SU-DHL-6 (cell line): ENCODE data around the gene KCNK16.

Experiments used
- EZH2phosphoT487 ChIP-seq: fragments of 200-600 bp; sonication (generic), shearing (Covaris generic); conservative IDR thresholded peaks from 2 replicates; pipeline ENCODE4 v1.6.1; 2018; ENCODE audit warnings: mild to moderate bottlenecking, antibody characterized with exemption, low read length, moderate library complexity, mixed read lengths
- TF ChIP-seq, protein P1 (sequence below): fragments of 200-600 bp; sonication (generic); IDR thresholded peaks from one replicate; pipeline ENCODE4 v1.5.1; 2017; ENCODE audit warnings: antibody characterized with exemption, mild to moderate bottlenecking, low read length, moderate library complexity; ENCODE audit not compliant: insufficient read depth, poor library complexity, severe bottlenecking

DNA sequence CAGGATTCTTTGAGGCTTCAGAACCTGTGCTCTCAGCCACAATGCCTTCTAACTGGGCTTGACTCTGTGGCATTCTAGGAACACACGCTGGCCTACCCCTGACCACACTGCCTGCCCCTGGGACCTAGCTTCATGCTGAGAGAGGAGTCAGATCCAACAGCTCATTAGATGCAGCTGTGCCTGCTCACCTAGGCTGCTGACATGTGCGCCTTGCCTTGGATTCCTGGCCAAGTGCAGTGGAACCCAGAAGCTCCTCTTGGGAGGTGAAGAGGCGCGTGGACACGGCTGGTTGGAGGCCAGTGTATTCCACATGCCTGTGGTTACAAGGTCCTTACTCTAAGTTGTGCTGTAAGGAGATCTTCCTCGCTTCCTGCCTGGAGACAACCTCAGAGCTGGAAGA, 24.7 kb upstream of the KCNK16 start:
- TF ChIP-seq, protein P1, sequence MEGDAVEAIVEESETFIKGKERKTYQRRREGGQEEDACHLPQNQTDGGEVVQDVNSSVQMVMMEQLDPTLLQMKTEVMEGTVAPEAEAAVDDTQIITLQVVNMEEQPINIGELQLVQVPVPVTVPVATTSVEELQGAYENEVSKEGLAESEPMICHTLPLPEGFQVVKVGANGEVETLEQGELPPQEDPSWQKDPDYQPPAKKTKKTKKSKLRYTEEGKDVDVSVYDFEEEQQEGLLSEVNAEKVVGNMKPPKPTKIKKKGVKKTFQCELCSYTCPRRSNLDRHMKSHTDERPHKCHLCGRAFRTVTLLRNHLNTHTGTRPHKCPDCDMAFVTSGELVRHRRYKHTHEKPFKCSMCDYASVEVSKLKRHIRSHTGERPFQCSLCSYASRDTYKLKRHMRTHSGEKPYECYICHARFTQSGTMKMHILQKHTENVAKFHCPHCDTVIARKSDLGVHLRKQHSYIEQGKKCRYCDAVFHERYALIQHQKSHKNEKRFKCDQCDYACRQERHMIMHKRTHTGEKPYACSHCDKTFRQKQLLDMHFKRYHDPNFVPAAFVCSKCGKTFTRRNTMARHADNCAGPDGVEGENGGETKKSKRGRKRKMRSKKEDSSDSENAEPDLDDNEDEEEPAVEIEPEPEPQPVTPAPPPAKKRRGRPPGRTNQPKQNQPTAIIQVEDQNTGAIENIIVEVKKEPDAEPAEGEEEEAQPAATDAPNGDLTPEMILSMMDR = no peak
- no peak for TF ChIP-seq EZH2phosphoT487
